Measurements from ENCODE around the gene GARS1. TPM values are rescaled to one million over a fixed set of nuclear protein-coding genes. Genes with fewer than 3 reads are reported as not detected.
A peak's percentile ranks its signal among the peaks of the same experiment; 100 is the strongest.
"Not testable (repeated sequence)": the region's sequence is repeated elsewhere in the genome, so short reads cannot be mapped to it uniquely, and the experiment has no call there.

The GARS1 gene
- total RNA-seq, 2 donors from 2014 or later = 167 to 263 TPM

GRCh38 chr7:30563326-30563942, 31.2 kb upstream of the GARS1 start:
- peaks cover 0 to 7% of the 10 kb centered on the region in 2 donors for H3K36me3 Mint-ChIP-seq
- DNase-seq (ENCODE audit: low spot score in 2 of 2) (no peak), ATAC-seq (no peak)
- H3K27ac Mint-ChIP-seq = peak overlapping the region; percentile 26 to 51
- no peaks in the 10 kb centered on the region for H3K9me3 Mint-ChIP-seq

DNA sequence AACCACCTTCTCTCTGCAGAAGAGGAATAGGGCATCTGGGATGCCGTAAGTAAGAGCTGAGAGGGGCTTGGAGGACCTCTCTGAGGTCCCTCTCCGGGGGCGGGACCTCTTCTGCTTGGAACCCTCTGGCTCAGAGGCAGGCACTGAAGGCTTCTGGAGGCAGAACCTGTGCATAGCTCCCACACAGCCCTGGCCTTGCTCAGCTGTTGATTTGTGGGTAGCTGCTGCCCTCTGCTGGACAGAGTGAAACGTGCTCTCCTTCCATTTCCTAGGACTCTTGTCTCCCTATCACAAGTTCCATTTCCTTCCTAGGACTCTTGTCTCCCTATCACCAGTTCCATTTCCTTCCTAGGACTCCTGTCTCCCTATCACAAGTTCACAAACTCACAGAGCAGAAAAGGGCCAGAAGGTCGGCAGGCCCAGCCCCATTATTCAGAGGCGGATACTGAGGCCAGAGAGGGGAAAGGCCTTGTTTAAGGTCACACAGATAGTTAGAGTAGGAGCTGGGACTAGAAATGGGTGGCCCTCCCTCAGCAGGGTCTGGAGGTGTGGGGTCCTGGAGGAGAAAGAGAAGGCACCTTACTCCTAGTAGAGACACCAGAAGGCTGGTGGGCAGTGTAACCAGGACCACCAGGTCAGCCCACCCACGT, 30.3 kb upstream of the GARS1 start:
- DNase-seq (ENCODE audit: low spot score in 2 of 2) (peak; percentile 66 to 78), ATAC-seq (peak; percentile 94 to 95)
- Mint-ChIP-seq H3K36me3 (peaks cover 0 to 7% of the 10 kb centered on the region in 2 donors), H3K27ac (no peak overlapping the region), H3K9me3 (no peaks in the 10 kb centered on the region)

- ATAC-seq = no peak
- DNase-seq (ENCODE audit: low spot score in 2 of 2) = no peak
- H3K27ac Mint-ChIP-seq = peak overlapping the region in 1 of 2 donors; percentile 17
- H3K36me3 Mint-ChIP-seq = peaks cover 10 to 14% of the 10 kb centered on the region in 2 donors
- H3K9me3 Mint-ChIP-seq = peaks cover 4 to 8% of the 10 kb centered on the region in 2 donors
Observed at GRCh38 chr7:30566596-30566995, 28.1 kb upstream of the GARS1 start.

- peak overlapping the region in 1 of 2 donors; percentile 17 for H3K27ac Mint-ChIP-seq
- H3K36me3 Mint-ChIP-seq = peaks cover 10 to 14% of the 10 kb centered on the region in 2 donors
- H3K9me3 Mint-ChIP-seq = peaks cover 4 to 8% of the 10 kb centered on the region in 2 donors
- ATAC-seq (no peak), DNase-seq (ENCODE audit: low spot score in 2 of 2) (no peak)
Observed at GRCh38 chr7:30567081-30567480, 27.6 kb upstream of the GARS1 start.

DNA sequence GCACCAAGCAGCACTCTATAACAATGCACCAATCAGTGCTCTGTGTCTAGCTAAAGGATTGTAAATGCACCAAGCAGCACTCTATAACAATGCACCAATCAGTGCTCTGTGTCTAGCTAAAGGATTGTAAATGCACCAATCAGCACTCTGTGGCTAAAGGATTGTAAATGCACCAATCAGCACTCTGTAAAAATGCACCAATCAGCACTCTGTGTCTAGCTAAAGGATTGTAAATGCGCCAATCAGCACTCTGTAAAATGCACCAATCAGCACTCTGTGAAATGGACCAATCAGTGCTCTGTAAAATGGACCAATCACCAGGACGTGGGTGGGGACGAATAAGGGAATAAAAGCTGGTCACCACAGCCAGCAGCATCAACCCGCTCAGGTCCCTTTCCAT, 24.4 kb upstream of the GARS1 start:
- not testable (repeated sequence) for H3K9me3 Mint-ChIP-seq; H3K27ac Mint-ChIP-seq; DNase-seq (ENCODE audit: low spot score in 2 of 2); ATAC-seq
- H3K36me3 Mint-ChIP-seq = peaks cover 8 to 21% of the 10 kb centered on the region in 2 donors

DNA sequence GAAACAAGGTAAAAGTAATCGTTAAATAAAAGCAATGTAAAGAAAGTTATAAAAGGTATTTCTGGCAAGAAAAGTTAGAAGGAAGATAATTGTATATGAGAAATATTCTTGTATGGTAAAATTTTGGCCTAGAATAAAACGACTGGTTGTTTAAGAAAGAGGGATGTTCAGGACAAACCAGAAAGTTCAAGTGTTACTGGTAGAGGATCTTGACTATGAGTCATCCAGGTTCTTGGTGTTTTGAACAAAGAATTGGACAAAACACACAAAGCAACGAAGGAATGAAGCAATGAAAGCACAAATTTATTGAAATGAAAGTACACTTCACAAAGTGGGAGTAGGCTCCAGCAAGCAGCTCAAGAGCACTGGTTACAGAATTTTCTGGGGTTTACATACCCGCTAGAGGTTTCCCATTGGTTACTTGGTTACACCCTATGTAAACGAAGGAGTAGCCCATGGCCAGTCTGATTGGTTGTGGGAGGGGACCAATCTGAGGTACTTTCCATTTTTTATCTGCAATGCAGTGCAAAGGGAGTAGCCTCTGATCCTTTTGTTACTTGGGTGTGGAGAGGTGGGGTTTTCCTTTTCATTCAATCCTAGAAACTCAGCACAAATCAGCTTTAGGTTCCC, 22.4 kb upstream of the GARS1 start:
- Mint-ChIP-seq H3K27ac (no peak overlapping the region), H3K9me3 (peaks cover 8 to 18% of the 10 kb centered on the region in 2 donors), H3K36me3 (peaks cover 12 to 40% of the 10 kb centered on the region in 2 donors)
- no peak for DNase-seq (ENCODE audit: low spot score in 2 of 2)
- ATAC-seq = no peak

DNA sequence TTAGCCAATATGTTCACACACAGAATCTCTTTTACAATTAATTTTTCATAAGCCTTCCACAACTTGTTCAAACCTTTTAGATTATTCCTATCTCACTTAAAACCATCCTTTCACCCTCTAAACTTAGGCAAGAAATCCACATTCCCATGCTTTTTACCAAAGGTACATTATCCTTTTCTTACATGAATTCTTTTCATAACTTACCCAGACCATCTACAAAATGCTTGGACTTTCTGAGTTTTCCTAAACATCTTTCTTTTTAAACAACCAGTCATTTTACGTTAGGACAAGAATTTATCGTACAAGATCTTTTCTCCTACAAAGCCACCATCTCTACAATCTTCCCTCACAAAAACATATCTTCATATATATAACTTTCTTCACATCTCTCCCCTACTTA, 18.8 kb upstream of the GARS1 start:
- ATAC-seq (no peak), DNase-seq (ENCODE audit: low spot score in 2 of 2) (no peak)
- H3K9me3 Mint-ChIP-seq = peaks cover 4 to 12% of the 10 kb centered on the region in 2 donors
- H3K36me3 Mint-ChIP-seq = peaks cover 12 to 58% of the 10 kb centered on the region in 2 donors
- H3K27ac Mint-ChIP-seq = no peak overlapping the region

DNA sequence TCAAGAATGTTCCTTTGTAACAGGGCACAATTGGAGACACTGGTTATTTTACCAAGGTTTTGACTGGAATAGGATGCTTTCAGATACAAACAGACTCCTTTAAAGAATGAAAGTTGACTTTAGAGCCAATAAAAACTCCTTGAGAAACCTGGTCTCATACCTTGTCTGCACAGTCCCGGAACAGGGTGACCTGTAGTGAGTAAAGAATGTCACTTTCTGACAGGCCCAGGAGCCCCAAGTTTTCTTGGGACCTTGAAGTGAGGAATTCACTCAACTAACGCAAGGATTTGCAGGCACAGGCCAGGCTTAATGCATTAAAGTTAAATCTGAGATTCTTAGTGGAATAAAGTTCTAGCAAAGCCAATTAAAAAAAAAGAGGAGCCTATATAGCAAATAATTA, 11.5 kb upstream of the GARS1 start:
- no peak for ATAC-seq
- no peak for DNase-seq (ENCODE audit: low spot score in 2 of 2)
- peaks cover 20 to 30% of the 10 kb centered on the region in 2 donors for H3K36me3 Mint-ChIP-seq
- no peak overlapping the region for H3K27ac Mint-ChIP-seq
- H3K9me3 Mint-ChIP-seq = no peaks in the 10 kb centered on the region

DNA sequence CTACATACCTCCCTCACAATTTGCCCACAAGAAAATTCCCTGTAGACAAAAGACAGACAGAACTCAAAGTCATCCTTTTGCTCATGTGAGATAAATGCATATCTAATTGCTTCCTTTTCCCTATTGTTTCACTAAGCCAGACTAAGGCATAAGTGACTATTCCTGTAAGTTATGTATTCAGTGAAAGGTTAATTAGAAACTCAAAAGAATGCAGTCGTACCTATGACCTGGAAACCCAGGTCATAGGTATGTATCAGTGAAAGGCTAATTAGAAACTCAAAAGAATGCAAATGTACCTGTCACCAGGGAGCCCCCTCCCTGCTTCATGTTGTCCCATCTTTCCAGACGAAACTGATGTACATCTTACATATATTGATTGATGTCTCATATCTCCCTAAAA, 10.3 kb upstream of the GARS1 start:
- Mint-ChIP-seq H3K27ac (no peak overlapping the region), H3K9me3 (no peaks in the 10 kb centered on the region), H3K36me3 (peaks cover 17 to 20% of the 10 kb centered on the region in 2 donors)
- DNase-seq (ENCODE audit: low spot score in 2 of 2) (no peak), ATAC-seq (no peak)

DNA sequence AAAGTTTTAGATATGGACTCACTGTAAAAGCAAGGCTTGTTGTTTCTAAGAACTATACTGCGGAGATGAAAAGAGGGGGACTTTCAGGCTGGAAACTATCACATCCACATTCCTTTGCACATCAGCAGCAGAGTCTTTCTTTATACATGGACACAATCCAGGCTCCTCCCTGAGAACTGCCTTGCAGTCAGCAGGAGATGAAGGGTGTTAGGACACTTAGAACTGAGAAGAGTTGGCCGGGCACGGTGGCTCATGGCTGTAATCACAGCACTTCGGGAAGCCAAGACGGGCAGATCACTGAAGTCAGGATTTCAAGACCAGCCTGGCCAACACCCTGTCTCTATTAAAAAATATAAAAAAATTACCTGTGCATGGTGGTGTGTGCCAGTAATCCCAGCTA, 9.7 kb upstream of the GARS1 start:
- Mint-ChIP-seq H3K36me3 (peaks cover 17 to 20% of the 10 kb centered on the region in 2 donors), H3K27ac (no peak overlapping the region), H3K9me3 (no peaks in the 10 kb centered on the region)
- DNase-seq (ENCODE audit: low spot score in 2 of 2) (no peak), ATAC-seq (no peak)

- Mint-ChIP-seq H3K9me3 (no peaks in the 10 kb centered on the region), H3K36me3 (peaks cover 13 to 16% of the 10 kb centered on the region in 2 donors), H3K27ac (no peak overlapping the region)
- ATAC-seq (no peak), DNase-seq (ENCODE audit: low spot score in 2 of 2) (no peak)
Observed at GRCh38 chr7:30585675-30586074, 9.0 kb upstream of the GARS1 start.

- peaks cover 10% of the 10 kb centered on the region in 2 donors for H3K36me3 Mint-ChIP-seq
- DNase-seq (ENCODE audit: low spot score in 2 of 2); ATAC-seq; H3K27ac Mint-ChIP-seq; H3K9me3 Mint-ChIP-seq: not testable (repeated sequence)
Observed at GRCh38 chr7:30587547-30587946, 7.1 kb upstream of the GARS1 start.

- no peak for ATAC-seq
- no peak for DNase-seq (ENCODE audit: low spot score in 2 of 2)
- Mint-ChIP-seq H3K27ac (no peak overlapping the region), H3K36me3 (peaks cover 9 to 10% of the 10 kb centered on the region in 2 donors), H3K9me3 (no peaks in the 10 kb centered on the region)
Observed at GRCh38 chr7:30589111-30589510, 5.6 kb upstream of the GARS1 start.

- H3K27ac Mint-ChIP-seq = peak overlapping the region; percentile 100
- H3K9me3 Mint-ChIP-seq = no peaks in the 10 kb centered on the region
- peak; percentile 35 to 65 for DNase-seq (ENCODE audit: low spot score in 2 of 2)
- peaks cover 29 to 37% of the 10 kb centered on the region in 2 donors for H3K36me3 Mint-ChIP-seq
- ATAC-seq = peak; percentile 27 to 47
Observed at GRCh38 chr7:30594048-30594539, 584 bp upstream of the GARS1 start.

DNA sequence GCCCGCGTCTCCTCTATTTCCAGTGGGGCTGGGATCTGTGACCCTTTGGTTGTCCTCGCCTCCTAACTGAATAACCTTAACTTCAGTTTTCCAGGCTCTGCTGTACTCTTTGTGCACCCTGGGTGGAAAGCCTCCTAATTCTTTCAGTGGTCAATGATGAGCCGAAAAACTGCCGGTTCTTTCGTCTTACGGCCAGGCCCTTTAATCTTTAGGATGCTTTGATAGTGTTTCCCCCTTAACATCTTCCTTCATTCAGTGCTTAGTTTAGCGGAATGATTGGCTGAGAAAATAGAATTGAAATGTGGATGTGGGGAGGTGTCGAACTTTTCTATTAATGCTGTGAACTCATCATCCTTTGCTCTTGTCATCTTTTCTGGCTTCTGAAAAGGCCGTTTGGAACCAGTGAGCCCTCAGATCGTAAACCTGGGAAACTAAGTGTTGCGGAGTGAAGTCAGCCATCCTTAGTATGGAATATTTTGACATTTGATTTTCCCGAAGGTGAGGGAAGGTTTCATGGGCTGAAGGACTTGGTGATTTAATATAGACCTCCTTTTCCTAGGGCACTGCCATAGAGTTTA, 847 bp downstream of the GARS1 start:
- Mint-ChIP-seq H3K9me3 (no peaks in the 10 kb centered on the region), H3K36me3 (peaks cover 29 to 45% of the 10 kb centered on the region in 2 donors), H3K27ac (peak overlapping the region; percentile 100)
- DNase-seq (ENCODE audit: low spot score in 2 of 2) (no peak), ATAC-seq (no peak)

- Mint-ChIP-seq H3K36me3 (peaks cover 29 to 51% of the 10 kb centered on the region in 2 donors), H3K27ac (peak overlapping the region; percentile 100), H3K9me3 (no peaks in the 10 kb centered on the region)
- no peak for ATAC-seq
- DNase-seq (ENCODE audit: low spot score in 2 of 2) = no peak
Observed at GRCh38 chr7:30596014-30596641, 1.4 kb downstream of the GARS1 start.
